HG03060 (cell line): Measurements from ENCODE around the gene ACSS3.
A peak's percentile ranks its signal among the peaks of the same experiment; 100 is the strongest.

Experiments
- ATAC-seq: cut with Tn5 transposase; IDR thresholded peaks from one replicate; pipeline ENCODE4 v1.9.1; 2021; ENCODE audit warnings: low read depth, moderate number of reproducible peaks; ENCODE audit not compliant: unreplicated experiment

ACSS3 gene

GRCh38 chr12:81284137-81284536, 206.3 kb downstream of the ACSS3 start:
- ATAC-seq: no peak

GRCh38 chr12:81288651-81289050, 210.8 kb downstream of the ACSS3 start:
- ATAC-seq: no peak

- peak; percentile 92 for ATAC-seq
Observed at GRCh38 chr12:81294325-81295190, 216.7 kb downstream of the ACSS3 start.

- no peak for ATAC-seq
Observed at GRCh38 chr12:81295251-81295650, 217.4 kb downstream of the ACSS3 start.

GRCh38 chr12:81296556-81297305, 218.9 kb downstream of the ACSS3 start:
- ATAC-seq: no peak

GRCh38 chr12:81297601-81298000, 219.7 kb downstream of the ACSS3 start:
- ATAC-seq: no peak

GRCh38 chr12:81300454-81300853, 222.6 kb downstream of the ACSS3 start:
- ATAC-seq: no peak

- ATAC-seq: no peak
Observed at GRCh38 chr12:81303935-81304334, 226.1 kb downstream of the ACSS3 start.
